Stimulated activated naive CD8-positive, alpha-beta T cell treated with anti-CD3 and anti-CD28 coated beads, Interleukin-15, Interleukin-2, amounts not matched to agents 100 ng/mL and 50 ng/mL, for 24 hours (primary cell): ENCODE results near the gene NUMBL.

Experiments
- H3K27ac Mint-ChIP-seq: one replicate; pipeline ENCODE4 v1.8.0; 2021; ENCODE audit warnings: mild to moderate bottlenecking, mixed read lengths
- H3K27me3 Mint-ChIP-seq: one replicate; pipeline ENCODE4 v1.8.0; 2021; ENCODE audit warnings: mixed read lengths
- H3K36me3 Mint-ChIP-seq: one replicate; pipeline ENCODE4 v1.8.0; 2021; ENCODE audit warnings: low read depth, mixed read lengths
- H3K4me1 Mint-ChIP-seq: one replicate; pipeline ENCODE4 v1.8.0; 2021; ENCODE audit warnings: low read depth, mixed read lengths
- H3K4me3 Mint-ChIP-seq: one replicate; pipeline ENCODE4 v1.8.0; 2021; ENCODE audit warnings: mild to moderate bottlenecking, mixed read lengths
- H3K9me3 Mint-ChIP-seq: one replicate; pipeline ENCODE4 v1.8.0; 2021; ENCODE audit warnings: mixed read lengths

Gene NUMBL

DNA sequence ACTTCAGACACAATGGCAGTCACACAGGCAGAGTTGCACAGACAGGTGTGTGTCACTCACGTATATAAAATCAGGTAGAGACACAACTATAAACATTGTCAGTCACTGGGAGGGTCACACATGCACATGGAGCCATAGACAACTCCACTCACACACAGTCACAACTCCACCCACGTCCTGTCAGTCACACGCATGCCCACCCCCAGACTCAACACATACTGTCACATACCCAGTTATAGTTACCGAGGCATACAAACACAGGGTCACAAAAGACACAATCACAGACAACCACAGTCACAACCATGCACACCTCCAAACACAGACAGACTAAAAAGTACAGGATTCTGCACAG, 1.5 kb downstream of the NUMBL start:
- H3K9me3 Mint-ChIP-seq, result no peaks in the 10 kb centered on the region
- peaks cover 10% of the 10 kb centered on the region for H3K36me3 Mint-ChIP-seq
- H3K27me3 Mint-ChIP-seq, result no peaks in the 10 kb centered on the region
- H3K4me3 Mint-ChIP-seq, result no peak overlapping the region
- H3K27ac Mint-ChIP-seq, result no peak overlapping the region
- peaks cover 13% of the 10 kb centered on the region for H3K4me1 Mint-ChIP-seq

DNA sequence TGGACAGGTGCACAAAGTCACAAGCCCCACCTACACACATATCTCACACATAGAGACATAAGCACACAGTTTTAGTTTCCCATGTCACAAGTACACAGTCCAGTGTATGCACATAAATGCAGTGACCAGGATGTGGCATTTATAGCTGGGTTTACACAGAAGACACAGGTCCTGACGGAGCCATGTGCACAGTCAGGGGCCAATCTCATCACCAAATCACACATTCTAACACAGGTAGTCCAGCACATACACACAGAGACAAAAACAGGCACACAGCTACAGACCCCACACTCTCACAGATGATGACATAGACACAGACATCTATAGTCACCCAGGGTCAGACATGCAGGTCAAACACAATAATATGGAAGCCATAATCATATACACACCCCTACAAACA, 2.1 kb downstream of the NUMBL start:
- H3K27ac Mint-ChIP-seq, result no peak overlapping the region
- peaks cover 13% of the 10 kb centered on the region for H3K4me1 Mint-ChIP-seq
- no peaks in the 10 kb centered on the region for H3K9me3 Mint-ChIP-seq
- no peak overlapping the region for H3K4me3 Mint-ChIP-seq
- no peaks in the 10 kb centered on the region for H3K27me3 Mint-ChIP-seq
- peaks cover 10% of the 10 kb centered on the region for H3K36me3 Mint-ChIP-seq

DNA sequence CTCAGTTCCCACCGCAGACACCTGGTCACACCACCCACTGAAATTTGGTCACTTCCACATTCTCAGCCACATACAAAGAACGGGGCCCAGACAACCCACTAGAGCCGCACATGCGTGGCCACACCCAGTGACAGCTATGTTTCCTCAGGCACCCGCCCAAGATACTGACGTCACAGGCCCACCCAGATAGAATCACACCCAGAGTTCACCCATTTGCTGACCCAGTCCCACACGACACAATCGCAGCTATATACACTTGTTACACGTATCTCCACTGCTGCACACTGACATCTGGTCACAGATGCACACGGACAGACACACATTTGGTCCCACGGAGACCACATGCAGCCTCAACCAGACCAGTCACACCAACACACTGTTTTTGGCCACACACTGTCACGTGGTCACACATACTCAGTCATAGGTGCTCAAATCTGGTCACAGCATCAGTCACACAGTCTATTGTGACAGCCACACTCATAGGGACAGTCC, 2.9 kb downstream of the NUMBL start:
- Mint-ChIP-seq H3K36me3 (peaks cover 10% of the 10 kb centered on the region), H3K27ac (no peak overlapping the region), H3K9me3 (no peaks in the 10 kb centered on the region), H3K27me3 (no peaks in the 10 kb centered on the region), H3K4me1 (peaks cover 13% of the 10 kb centered on the region), H3K4me3 (no peak overlapping the region)

DNA sequence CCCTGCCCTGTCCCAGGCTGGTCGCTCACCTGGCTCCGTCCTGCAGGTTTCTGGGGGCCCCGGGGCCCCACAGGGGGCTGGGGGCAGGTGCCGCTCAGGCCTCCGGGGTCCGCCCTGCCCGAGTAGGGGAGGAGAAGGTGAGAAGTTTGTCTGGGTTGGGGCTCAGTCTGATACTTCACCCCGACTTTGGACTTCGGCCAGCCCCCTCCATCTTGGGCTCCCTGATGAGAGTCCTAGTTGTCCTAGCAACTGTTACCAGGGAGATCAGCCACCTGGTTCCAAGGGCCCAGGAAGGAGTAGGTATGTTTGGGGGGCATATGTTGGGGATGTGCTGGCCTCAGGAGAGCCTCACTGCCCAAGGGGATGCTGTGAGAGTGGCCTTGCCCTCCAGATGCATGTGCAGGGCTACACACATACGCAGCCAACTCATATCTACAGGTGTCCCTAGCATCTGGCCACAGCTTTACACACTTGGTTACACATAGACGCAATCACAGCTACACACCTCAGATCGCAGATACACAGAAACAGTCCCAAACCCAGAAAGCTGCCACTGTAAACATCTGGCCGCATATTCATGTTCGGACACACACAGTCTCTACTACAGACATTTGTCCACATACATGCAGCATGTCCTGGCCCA, 3.4 kb downstream of the NUMBL start:
- Mint-ChIP-seq H3K36me3 (peaks cover 10% of the 10 kb centered on the region), H3K27ac (no peak overlapping the region), H3K9me3 (no peaks in the 10 kb centered on the region), H3K27me3 (no peaks in the 10 kb centered on the region), H3K4me1 (peaks cover 13% of the 10 kb centered on the region), H3K4me3 (no peak overlapping the region)

DNA sequence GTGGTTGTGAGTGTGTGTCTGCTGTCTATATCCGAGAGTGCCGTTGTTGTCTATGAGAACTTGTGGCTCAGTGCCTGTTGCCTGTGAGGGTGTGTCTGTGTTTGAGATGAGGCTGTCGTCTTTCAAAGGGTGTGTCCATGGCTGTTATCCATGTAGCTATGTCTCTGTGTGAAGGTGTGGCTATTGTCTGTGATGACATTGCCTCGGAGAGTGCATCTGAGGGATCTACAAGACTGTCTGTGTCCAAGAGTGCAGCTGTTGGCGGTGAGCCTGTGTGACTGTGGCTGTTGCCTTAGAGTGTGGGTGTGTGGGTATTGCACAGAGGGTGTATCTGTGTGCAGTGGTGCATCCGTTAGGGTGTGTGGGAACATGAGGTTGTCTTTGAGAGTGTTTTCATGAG, 4.9 kb downstream of the NUMBL start:
- H3K9me3 Mint-ChIP-seq, result no peaks in the 10 kb centered on the region
- H3K27ac Mint-ChIP-seq, result no peak overlapping the region
- H3K36me3 Mint-ChIP-seq, result peaks cover 19% of the 10 kb centered on the region
- no peaks in the 10 kb centered on the region for H3K27me3 Mint-ChIP-seq
- H3K4me3 Mint-ChIP-seq, result no peak overlapping the region
- H3K4me1 Mint-ChIP-seq, result peaks cover under 1% of the 10 kb centered on the region

DNA sequence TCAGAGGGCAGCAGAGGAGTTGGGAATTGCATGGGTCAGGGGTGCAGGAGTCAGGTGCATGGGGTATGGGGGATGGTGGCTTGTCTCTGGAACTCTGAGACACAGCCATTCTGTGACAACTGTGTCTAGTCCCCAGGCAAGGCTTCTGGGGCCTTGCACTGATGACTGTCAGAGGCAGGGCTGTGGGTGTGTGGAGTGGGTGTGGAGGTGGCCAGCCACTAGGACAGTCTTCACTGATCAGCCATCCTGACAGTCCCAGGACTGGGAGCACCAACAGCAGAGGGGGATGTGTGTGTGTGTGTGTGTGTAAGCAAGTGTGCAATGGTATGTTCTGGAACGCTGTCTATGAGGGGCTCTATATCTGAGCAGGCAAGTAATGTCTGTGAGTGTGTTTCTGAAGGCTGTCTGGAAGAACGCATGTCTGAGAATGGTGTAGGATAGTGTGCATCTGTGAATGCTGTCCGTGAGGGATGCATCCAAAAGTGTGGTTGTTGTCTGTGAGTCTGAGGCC, 5.4 kb downstream of the NUMBL start:
- Mint-ChIP-seq H3K4me1 (no peaks in the 10 kb centered on the region), H3K9me3 (no peaks in the 10 kb centered on the region), H3K36me3 (peaks cover 20% of the 10 kb centered on the region), H3K27me3 (no peaks in the 10 kb centered on the region), H3K4me3 (no peak overlapping the region), H3K27ac (no peak overlapping the region)

DNA sequence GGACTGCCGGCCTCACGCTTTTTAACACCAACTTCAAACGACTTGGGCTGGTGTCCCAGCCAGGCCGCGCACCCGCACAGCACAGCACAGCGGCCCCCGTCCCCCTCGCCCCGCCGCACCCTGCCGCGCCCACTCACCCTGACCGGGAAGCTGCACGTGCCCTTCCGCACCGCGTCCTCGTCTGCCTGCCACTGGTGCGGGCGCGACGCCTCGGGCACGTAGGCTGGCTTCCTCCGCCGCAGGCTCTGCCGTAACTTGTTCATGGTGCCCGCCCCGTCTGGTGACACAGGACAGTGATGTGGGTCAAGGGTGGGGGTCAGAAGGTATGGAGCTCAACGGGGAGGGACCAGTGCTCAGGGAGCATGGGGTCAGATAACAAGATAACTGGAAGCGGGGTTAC, 6.2 kb downstream of the NUMBL start:
- no peaks in the 10 kb centered on the region for H3K9me3 Mint-ChIP-seq

DNA sequence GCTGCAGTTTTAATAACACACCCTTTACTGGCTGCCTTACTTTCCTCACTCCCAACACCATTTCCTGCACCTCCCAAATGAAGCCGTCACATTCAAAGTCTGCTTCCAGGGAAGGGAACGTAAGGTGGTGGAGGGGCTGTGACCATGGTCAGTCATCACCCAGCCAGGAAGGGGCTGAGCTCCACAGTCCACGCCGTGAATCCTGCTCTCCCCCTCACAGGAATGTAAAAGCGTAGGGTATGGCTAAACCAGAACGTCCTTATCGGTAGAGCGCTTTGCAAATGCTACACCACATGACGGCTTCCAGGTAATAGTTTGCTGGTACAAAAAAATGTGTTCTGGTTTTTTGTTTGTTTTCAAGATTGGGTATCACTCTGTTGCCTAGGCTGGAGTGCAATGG, 7.0 kb downstream of the NUMBL start:
- no peaks in the 10 kb centered on the region for H3K27me3 Mint-ChIP-seq
- H3K4me1 Mint-ChIP-seq, result no peaks in the 10 kb centered on the region
- H3K9me3 Mint-ChIP-seq, result no peaks in the 10 kb centered on the region
- no peak overlapping the region for H3K4me3 Mint-ChIP-seq
- H3K36me3 Mint-ChIP-seq, result peaks cover 32% of the 10 kb centered on the region
- H3K27ac Mint-ChIP-seq, result no peak overlapping the region

More for the DNA sequence above, 6.2 kb downstream of the NUMBL start:
- Mint-ChIP-seq H3K27ac (no peak overlapping the region), H3K4me3 (no peak overlapping the region), H3K27me3 (no peaks in the 10 kb centered on the region), H3K4me1 (no peaks in the 10 kb centered on the region), H3K36me3 (peaks cover 28% of the 10 kb centered on the region)

DNA sequence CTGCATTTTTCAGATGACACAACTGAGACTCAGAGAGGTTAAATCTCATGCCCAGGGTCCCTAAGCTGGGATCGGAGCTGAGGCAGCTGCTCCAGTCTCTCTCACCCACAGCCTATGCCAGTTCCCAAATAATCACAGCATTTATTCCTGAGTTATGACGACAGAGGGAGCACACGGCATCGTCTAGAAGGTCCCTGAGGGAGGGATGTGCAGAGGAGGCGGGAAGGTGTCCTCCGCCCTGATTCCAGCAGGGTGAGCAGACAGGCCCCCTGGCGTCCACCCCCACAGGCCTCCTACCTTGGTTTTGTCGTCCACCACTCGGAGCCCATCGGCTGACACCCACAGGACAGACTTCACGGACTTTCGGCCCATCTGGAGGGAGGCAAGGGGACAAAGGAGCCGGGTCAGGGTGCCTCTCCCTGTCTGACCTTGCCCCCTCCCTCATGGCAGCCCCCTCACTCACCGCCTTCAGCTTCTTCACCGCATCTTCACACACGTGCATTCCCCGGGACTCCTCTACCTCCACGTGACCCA, 8.0 kb downstream of the NUMBL start:
- Mint-ChIP-seq H3K36me3 (peaks cover 41% of the 10 kb centered on the region), H3K9me3 (no peaks in the 10 kb centered on the region), H3K4me1 (no peaks in the 10 kb centered on the region), H3K4me3 (no peak overlapping the region), H3K27ac (no peak overlapping the region), H3K27me3 (no peaks in the 10 kb centered on the region)

DNA sequence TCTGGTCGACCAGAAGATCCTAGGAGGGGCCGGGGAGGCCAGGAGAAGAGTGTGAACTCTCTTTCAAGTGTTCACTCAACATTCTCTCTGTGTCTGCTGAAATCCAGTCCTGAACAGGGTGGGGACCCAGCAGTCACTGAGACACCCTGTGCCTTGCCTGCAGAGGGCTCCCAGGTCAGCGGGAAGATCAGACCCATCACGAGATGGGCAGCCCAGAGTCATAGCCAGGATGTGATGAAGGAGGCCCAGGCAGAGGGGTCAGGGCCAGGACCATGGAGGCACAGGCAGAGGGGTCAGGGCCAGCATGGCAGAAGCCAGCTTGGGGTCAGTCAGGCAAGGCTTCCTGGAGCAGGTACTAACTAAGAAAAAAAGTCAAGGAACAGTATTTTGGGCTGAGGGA, 9.4 kb downstream of the NUMBL start:
- no peaks in the 10 kb centered on the region for H3K4me1 Mint-ChIP-seq
- no peaks in the 10 kb centered on the region for H3K27me3 Mint-ChIP-seq
- H3K4me3 Mint-ChIP-seq, result no peak overlapping the region
- no peaks in the 10 kb centered on the region for H3K9me3 Mint-ChIP-seq
- peaks cover 42% of the 10 kb centered on the region for H3K36me3 Mint-ChIP-seq
- no peak overlapping the region for H3K27ac Mint-ChIP-seq

DNA sequence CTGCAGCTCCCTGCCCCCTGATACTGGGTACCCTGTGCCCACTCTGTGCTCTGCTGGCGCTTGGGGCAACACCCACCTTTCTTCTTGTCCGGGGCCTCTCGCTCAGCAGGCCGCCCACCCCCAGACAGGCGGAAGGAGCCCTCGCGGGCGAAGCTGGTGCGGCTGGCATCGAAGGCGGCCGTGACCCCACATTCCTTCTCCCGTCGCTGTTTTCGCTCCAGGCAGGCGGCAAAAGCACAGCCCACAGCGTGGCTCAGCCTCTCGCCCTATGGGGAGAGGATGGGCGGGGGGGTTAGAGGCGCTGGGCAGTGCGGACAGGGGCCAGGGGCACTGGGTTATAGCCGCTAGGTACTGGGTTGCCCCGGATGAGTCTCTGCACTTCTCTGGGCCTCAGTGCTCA, 13.3 kb downstream of the NUMBL start:
- no peak overlapping the region for H3K27ac Mint-ChIP-seq
- peaks cover 35% of the 10 kb centered on the region for H3K36me3 Mint-ChIP-seq
- H3K27me3 Mint-ChIP-seq, result no peaks in the 10 kb centered on the region
- H3K4me3 Mint-ChIP-seq, result no peak overlapping the region
- H3K4me1 Mint-ChIP-seq, result no peaks in the 10 kb centered on the region
- no peaks in the 10 kb centered on the region for H3K9me3 Mint-ChIP-seq

DNA sequence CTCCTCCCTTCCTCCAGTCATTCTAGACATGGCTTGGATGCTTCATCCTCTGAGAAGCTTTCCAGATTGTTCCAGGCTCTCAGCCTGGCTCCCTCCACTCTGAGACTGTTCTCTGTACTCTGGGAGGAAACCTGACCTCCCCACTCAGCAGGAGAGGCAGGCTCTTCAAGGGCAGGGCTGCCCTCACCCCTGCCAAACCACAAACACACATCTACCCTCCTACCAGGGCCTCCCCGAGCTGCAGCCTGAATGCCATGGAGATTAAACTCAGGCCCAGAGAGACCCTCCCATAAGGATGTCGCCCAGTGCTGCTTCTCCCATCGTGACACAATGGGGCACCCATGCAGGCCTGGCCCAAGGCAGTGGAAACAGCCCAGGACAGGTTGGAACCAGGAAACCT, 16.2 kb downstream of the NUMBL start:
- no peaks in the 10 kb centered on the region for H3K9me3 Mint-ChIP-seq
- H3K27ac Mint-ChIP-seq, result no peak overlapping the region
- no peaks in the 10 kb centered on the region for H3K4me1 Mint-ChIP-seq
- peaks cover 40% of the 10 kb centered on the region for H3K36me3 Mint-ChIP-seq
- no peaks in the 10 kb centered on the region for H3K27me3 Mint-ChIP-seq
- H3K4me3 Mint-ChIP-seq, result no peak overlapping the region

DNA sequence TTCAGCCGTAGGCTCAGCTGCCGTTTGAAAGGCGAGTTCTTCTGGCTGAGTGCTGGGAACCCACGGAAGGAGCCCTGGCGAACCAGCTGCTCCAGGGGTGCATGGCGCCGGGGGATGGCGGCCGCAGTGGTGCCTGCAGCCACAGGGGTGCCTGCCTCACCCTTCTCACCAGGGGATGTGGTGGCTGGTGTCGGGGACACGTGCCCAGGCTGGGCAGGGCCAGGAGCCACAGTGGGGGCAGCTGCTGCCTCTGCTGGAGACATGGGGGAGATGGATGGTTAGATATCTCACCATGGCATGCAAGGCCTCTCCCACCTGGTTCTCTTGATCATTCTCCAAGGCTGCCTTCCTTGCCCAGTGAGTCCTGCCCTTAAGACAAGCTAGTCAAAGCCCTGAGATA, 17.1 kb downstream of the NUMBL start:
- Mint-ChIP-seq H3K27me3 (no peaks in the 10 kb centered on the region), H3K9me3 (no peaks in the 10 kb centered on the region), H3K36me3 (peaks cover 45% of the 10 kb centered on the region), H3K4me3 (no peak overlapping the region), H3K4me1 (no peaks in the 10 kb centered on the region), H3K27ac (no peak overlapping the region)

DNA sequence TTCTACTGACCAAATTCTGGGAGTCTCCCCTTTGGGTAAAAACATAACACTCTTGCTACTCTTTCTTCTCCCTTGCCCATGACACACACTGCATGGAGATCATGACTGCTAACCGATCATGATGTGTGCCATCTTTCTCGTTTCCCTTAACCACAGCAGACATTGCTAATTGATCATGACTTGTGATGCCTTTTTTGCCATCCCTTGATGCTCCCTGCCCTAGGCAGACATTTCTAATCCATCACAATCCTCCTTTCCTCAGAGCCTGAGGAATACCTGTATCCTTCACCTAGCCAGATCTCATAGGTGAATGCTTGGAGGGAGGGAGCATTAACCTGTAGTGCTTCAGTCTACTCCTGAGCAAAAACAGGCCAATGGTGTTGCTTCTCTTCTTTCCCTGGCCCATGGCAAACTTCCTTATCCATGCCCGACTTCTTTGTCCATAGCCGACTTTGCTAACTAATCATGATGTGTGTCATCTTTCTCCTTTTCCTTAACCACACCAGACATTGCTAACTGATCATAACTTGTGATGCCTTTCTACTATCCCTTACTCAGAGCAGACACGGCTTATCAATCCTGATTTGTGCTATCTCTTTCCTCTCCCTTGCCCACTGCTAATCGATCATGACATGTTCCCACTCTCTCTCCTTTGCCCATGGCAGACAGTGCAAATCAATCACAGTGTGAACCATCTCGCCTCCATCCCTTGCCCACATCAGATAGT, 17.7 kb downstream of the NUMBL start:
- H3K9me3 Mint-ChIP-seq, result no peaks in the 10 kb centered on the region

DNA sequence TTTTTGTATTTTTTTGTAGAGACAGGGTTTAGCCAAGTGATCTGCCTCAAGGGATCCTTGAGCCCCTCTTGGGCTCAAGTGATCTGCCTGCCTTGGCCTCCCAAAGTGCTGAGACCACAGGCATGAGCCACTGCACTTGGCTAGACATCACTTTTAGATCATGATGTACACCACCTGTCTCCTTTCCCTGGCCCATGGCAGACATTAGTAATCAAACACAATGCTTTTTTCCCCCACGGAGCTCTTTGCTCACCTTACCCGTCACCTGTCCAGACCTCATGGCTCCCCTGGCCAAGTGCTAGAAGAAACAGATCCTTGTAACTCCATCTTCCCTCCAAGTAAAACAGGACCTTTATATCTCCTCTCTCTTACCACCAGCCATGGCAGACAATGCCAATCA, 18.4 kb downstream of the NUMBL start:
- no peaks in the 10 kb centered on the region for H3K4me1 Mint-ChIP-seq
- peaks cover 35% of the 10 kb centered on the region for H3K36me3 Mint-ChIP-seq

More for the DNA sequence above, 17.7 kb downstream of the NUMBL start:
- Mint-ChIP-seq H3K36me3 (peaks cover 38% of the 10 kb centered on the region), H3K27ac (no peak overlapping the region), H3K27me3 (no peaks in the 10 kb centered on the region), H3K4me3 (no peak overlapping the region), H3K4me1 (no peaks in the 10 kb centered on the region)

More for the DNA sequence above, 18.4 kb downstream of the NUMBL start:
- Mint-ChIP-seq H3K27me3 (no peaks in the 10 kb centered on the region), H3K27ac (no peak overlapping the region), H3K9me3 (no peaks in the 10 kb centered on the region), H3K4me3 (no peak overlapping the region)
